HL-60/S4 (cell line): ENCODE results near the gene SFT2D1.

Experiments used
- in situ Hi-C: fragments of 300-500 bp; cut with MboI; formaldehyde crosslinking; loops from 2 replicates; pipeline ENCODE4 v1.14.3; 2022; ENCODE audit warnings: low sequenced_read_pairs

The SFT2D1 gene

DNA sequence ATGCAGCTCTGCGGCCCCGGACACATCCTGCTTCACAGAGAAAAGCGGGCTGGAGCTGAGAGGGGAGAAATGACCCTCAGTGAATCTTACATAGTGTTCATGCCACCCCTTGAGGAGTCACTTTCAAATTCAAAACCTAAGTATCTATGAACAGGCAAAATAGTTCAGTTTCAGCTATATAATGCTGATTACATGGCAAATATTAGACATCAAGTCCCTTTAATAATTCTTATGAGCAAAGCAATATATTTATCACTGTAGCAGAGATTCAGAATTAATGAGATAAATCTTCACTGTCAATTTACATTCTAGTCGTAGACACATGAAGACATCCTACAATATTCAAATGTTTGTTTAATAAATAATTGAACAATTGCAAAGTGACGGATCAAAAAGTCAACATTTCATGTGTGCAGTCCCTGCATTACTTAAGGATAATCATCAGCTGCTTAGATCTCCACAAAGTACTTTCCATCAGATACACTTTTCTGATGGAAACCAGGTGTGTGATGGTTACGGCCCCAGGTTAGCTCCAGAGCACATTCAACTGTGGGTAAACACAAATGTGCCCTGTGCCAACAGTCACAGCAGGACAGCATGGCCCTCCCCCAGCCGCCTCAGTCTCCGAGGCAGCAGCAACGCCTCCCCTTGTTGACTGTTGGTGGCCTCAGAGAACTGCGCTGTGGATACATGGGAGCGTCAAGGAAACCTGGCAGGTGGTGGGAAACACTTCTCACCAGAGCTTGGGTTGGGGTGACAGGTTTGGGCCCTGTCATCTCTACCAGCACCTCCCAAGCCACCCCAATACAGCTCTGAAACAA is 33.4 kb downstream of the SFT2D1 start:
- in situ Hi-C loops, result no loop called here

DNA sequence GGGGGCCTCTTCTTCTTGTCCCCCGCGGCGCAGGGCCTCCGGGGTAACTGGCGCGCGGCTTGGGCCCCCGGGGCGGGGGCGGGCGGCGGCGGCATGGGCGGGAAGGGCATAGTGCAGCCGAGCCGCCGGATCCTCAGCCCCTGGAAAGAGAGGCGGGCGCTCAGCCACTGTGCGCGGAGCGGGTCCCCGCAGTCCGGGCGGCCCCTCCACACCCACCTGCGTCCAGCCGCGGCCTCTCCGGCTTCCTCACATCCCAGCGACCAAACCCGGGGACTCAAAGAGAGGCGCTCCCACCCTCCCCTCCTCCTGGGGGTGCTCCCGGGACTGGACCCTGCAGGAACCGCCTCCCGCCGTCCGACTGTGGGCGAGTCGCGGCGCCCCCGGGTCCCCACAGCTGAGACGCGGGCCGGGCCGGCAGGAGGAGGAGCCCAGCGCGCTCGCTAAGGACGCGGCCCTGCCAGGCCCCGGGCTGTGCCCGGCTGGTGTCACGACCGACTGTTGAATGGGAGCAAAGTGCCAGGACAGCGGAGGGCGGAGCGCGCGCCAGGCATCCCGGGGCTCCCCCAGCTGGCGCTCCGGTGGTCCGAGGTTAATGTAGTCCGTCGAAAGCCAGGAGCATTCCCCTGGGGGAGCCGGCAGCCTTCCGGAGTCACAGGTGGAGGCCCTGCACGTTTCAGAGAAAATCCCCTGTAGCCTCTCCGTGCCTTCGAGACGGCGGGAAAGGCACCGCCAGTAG is 34.1 kb downstream of the SFT2D1 start, which contains the start of gene PRR18:
Gene PRR18 (minus strand): TSS at position 360 of the 736 bp plus-strand sequence. CDS start 250 bp downstream, at position 110.
- in situ Hi-C loops, result no loop called here

DNA sequence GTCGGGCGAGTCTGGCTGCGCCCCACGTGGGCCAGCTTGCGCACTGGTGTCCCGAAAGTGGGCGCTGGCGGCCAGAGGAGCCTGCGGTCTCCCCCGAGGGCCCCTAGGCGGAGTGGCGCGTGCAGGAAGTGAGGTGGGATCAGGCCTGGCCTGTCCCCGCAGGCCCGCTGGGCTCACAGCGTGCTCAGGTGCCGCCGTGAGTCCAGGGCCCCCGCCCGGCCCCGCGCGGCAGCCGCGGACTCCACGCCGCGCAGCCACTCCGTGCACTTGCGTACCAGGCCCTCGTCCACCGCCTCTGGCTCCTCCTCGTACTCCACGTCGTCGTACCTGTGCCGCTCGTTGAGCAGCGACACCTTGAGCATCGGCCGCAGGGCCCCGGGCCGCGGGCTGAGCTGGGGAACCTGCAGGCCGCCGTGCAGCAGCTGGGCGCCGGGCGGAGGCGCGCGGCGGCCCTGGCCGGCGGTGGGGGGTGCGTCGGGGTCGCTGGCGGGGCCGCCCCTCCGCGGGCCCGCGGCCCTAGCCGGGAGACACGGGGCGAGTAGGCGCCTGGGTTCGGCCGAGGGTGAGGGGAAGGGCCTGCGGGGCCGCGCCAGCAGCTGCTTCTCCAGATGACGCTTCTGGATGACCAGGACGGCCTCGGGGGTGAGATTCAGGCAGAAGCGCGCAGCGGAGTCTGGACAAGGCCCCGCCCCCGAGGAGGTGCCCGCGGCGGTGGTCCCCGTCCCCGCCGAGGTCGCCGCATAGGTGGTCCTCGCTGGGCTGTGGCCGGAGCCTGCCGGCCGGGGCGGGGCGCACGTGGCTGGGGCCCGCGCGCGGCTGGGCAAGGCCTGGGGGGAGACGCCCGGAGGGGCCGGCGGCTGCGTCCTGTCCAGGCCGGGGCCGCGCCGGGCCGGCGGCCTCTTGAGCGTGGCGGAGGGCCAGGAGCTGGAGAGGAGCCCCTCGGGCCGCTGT is 35.0 kb downstream of the SFT2D1 start:
- in situ Hi-C loops, result no loop called here

DNA sequence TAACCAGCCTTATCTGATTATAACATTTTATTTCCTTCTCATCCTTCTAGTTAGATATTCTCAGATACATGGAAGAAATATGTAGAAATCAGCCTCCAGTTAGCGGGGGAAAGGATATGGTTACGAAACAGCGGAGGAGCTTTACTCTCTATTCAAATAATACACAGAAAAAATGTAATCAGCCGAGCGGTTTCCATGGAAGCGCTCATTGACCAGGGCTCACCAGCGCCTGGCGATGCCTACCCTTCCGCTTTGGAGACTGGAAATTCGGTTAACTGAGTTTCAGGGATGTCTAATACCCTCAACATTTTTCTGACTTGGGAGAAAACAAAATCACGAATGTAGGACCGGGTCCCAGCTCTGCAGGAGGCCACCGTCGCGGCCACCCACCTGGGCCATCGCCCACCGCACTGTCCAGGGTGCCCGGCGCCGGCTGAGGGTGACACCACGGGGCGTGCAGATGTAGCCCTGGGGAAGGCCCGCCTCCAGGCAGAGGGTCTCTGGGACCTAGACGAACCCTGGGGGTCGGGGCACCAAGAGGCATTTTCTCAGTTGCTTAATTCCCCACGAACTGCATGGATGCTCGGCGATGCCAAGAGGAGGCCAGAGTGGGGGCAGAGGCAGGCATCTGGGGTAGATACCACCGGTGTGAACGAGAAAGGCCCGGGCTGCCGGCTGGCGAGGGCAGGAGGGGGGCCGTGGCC is 35.8 kb downstream of the SFT2D1 start:
- in situ Hi-C loops, result no loop called here

DNA sequence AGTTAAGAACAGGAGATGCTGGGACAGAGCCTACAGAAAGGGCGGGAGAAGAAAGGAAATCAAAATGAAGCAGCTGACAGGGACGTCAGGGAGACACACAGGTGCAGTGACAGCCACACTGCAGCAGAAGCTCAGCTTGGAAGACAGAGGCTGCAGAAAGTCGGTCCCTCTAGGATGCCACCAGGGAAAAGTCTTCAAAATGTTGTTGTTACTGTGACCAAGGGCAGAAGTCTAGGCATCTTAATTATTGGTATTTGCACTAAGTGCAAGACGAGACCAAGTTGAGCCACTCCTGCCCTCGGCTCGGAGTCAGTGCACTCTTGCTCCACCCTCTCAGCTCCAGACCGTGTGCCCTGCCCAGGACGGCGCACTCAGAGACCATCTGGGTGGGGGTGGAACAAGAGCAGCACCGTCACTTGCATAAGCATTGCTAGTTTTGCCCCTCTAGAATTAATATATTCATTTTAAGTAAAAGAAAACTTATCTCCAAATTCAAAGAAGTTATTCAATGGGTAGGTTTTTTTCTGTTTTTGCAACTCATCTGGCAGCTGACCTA is 36.7 kb downstream of the SFT2D1 start:
- in situ Hi-C loops, result no loop called here

DNA sequence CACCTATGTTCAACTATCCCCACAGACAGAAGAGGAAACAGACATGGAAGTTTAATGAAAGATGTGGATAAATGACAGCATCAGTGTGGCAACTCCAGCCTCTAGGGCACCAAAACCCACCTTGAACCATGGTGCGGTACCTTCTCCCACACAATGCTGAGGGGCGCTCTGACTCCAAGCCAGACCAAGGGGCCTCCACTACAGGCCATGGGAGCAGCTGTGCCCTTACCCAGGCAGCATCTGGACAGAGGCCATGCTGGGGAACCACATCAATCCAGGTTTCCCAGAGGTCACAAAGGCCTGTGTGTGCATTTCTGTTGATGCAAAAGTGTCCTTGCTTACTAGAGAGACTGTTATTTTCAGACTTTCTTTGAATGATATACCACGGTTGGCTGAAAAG is 38.2 kb downstream of the SFT2D1 start:
- in situ Hi-C loops, result no loop called here

DNA sequence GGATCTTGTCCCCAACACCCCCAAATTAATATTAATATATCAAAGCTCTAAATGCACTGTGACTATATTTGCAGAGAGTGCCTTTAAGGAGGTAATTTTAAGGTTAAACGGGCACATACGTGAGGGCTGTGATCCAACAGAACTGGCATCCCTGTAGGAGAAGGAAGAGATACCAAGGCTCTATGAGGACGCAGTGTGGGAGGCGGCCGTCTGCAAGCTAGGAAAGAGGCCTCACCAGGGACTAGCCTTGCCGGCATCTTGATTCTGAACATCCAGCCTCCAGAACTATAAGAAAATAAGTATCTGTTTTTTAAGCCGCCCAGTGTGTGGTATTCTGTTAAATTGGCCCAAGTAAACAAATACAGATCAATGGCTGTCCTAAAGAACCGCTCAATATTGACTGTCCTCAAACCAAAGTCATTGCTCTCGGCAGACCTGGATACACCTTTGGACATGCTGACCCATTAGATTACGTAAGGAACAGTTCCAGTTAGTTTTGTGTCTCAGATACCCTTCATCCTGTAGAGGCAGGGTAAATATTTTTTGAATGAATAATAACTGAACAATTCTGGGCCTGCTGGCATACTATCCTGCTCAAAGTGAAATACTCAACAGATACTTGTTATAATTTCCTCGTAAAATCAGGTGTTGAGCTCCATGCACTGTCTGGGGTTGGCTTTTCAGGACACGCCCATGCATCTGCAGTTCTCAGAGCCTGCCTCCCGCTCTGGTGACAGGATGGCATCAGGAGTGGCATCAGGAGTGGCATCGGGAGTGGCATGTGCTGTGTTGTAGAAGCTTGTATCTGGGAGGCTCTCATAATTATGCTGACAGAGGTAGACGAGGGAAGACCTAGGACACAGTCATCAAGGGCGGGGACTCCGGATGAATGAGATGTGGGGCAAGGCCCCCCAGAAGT is 40.5 kb downstream of the SFT2D1 start:
- in situ Hi-C loops, result no loop called here

DNA sequence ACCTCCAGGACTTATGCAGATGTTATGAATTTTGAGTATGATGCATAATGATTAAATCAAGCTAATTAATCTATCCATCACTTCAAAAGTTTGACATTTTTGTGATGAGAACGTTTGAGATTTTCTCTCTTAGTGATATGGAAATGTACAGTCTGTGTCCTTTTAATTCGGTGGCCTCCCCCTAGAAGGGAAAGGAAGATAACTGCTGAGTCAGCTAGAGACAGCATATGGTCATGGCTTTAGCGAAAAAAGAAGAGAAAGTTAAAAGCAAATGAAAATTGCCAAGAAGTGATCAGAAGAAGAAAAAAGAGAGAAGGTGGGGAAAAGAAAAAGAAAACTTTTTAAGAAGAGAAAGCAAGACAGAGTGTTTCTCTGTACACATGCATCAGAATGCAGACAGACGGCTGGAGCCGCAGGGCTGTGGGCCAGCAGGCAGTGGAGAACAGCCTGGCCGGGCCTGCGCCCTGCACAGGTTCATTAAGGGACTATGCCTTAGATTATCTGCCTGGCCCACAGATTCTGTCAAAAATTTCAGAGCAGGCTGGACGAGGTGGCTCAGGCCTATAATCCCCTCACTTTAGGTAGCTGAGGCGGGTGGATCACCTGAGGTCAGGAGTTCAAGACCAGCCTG is 41.9 kb downstream of the SFT2D1 start:
- in situ Hi-C loops, result no loop called here

DNA sequence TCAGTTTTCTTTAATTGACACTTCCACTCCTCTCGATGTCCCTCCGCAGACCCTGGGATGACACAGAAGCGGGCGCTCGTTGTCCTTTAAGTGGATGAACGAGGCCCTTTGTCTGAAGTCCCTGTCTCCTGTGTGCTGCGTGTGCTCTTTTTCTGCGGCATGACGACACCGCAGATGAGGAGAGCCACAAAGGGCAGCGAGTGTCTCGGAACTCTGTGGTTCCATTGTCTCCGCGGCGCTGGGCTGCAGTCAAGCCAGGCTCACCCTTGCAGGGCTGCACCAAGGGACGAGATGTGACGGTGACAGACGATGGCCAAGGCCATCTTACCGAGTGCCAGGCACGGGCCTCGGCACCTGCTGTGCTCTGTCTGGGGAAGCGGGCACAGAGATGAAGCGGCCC is 44.7 kb downstream of the SFT2D1 start:
- in situ Hi-C loops, result no loop called here

DNA sequence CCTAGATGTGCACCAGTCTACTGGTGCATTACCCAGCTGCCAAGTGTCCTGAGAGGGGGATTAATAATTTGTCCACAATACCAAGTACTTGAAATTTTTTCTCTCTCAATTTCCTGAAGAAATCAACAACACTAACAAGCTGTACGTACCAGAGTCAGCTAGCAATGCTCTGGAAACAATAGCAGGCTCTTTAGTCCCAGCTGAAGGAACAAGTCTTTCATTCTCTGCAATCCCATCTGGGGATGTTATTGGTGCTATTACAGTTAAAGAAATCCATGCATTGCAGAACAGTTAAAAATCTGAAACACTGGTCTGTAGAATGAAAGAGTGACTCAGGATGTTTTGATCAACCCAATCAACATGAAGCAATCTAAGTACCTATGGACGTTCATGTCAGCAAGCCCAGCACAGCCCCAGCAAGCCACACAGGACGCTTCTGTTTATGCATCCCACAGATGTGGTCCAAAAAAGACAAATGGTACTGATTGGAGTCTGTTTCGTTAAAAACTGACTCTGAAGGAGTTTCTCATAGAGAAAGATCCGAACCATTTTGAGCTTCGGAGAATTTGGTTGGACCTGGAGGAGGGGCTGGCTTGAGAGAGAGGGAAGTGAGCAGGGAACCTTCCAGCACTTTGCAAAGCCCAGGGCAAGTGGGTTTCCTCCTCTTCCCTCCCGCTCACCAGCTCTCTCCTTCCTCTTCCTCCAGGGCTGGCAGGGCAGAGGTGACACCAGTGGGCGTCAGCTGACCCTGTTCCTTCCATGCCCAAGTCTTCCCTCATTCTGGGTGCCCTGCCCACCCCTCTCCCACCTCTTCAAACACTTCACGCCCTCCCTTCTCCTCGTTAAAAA is 46.1 kb downstream of the SFT2D1 start:
- in situ Hi-C loops, result no loop called here

DNA sequence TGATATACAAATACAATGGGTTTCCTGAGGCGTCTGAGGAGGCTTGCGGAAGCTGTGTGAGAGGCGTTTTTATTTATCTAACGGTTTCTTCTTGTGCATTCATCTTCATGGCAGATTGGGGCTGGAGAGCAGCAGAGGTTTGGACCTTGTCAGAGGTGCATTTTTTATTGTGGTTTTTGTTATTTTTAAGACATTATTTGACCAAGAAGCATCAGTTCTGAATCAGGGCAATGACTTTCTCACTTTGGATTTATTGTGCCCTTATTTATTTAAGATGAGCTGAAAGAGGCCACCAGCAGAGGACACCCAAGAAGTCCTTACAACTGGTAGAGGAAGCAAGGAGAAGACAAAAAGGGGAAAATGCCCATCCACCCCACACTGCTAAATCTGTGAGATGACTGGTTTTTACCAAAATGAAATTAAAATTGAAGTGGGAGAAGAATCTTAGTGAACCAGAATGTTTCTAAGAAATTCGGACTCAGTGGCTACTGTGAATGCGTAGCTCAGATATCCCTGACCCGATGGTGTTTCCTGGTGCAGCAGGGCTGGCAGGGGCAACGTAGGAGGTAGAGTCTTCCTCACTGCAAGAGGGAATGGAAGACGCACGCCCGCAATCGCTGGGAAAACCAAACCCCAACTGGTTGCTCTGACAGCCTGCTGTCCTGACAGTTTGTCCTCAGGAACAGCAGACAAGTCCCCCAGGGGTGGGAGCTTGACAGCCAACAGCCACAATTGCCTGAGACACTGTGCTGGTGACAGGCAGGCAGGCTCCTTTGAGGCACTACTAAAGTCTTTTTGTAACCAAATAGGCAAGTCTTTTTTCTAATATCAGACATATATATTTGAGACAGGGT is 48.4 kb downstream of the SFT2D1 start:
- in situ Hi-C loops, result no loop called here

DNA sequence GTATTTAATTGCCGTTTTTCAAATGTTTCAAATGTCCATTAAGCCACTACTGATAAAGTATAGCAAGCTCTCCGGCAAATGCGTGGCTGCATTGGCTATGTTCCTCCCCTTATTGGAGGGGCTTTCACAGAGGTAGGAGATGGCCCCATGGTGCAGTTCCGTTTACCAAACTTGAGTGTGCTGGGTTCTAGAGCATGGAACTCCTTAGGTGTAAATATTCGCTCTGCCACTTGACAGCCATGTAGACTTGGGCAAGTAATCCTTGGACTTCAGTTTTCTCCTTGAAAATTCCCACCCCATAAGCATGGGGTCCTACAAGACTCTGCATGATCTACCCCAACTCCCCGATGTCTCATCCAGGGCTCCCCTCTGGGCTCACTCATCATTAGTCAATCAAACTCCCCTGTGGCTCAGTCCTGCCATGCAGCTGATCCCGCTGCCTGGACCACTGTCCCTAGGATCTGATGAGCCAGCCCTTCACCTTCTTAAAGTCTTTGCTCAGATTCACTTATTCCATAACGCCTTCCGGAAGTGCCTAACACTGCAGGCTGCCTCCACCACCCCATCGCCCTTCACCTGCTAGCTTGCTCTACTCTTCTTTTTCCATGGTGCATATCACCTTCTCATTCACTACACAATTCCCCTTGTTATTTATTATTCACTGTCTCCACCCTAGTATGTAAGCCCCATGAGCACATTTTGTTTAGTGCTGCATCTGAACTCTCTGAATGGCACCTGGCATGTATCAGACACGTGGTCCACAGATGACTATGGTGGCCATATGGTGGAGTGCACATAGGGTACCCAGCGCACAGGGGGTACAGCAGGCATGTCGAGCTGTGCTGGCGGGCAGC is 52.9 kb downstream of the SFT2D1 start:
- in situ Hi-C loops, result no loop called here

DNA sequence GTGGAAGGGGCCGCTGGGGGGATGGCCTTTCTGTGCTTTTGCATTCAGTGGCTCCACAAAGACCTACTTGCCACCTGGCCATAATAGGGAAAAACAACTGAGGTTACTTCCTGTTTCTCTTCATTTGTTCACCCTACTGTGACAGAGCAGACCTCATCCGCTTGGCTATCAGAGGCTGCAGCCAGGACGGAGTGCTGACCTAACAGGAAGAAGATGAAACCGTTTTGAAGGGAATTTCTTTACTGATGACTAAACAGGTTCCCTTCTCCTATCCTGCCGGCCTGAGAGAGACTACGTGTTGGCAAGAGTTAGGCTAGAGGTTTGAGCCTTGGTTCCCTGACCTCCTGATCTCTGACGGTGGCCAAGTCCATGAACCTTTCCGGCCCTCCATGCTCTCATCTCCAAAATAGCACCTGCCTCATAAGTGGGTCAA is 55.5 kb downstream of the SFT2D1 start:
- in situ Hi-C loops, result no loop called here

DNA sequence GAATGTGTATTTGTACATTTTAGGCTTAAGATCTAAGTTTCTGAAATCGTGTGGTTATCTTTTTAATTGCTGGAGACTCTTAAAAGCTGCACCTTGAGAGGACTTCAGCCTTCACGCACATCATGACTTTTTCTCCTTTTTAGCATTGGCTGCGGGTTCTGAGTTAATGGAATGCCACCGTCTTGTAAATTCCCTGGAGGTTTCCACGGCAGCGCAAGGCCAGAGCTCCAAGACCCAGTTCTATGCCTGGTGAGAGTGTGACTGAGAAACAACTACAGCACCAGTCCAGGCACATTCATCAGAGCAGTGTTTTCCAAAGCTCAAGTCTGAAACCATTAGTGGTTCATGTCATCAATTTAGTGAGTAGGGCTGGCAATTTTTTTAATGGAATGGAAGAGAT is 57.1 kb downstream of the SFT2D1 start:
- in situ Hi-C loops, result no loop called here

DNA sequence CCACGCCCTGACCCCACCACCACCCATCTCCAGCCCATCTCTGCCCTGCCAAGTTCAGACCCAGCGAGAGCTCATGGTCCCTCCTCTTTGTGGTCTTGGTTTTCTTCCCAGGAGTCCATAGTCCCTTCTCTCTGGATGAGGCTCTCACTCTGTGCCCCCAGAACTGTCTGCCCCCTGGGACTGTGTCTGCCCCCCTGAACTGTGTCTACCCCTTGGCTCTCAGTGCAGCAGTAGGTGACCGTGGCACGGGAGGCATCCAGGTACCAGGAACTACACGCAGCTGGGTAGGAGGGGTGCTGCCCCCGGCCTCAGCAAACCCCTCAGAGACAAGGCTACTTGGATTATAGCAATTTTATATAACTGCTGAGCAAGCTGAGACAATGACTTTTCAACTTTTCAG is 57.7 kb downstream of the SFT2D1 start:
- in situ Hi-C loops, result no loop called here
